SW 1271 (cell line): ENCODE measurements around the gene ZFR2.

ENCODE experiments used
- DNase-seq, 2 experiments: peaks; one replicate each; lab custom pipeline; 2025; lab: John Stamatoyannopoulos, UW

The ZFR2 gene

GRCh38 chr19:3813473-3814392 is 55.1 kb downstream of the ZFR2 start:
- DNase-seq = no peak

GRCh38 chr19:3810708-3811355 is 58.0 kb downstream of the ZFR2 start:
- no peak for DNase-seq

- no peak for DNase-seq
Observed at GRCh38 chr19:3809881-3810707, 58.7 kb downstream of the ZFR2 start.

DNA sequence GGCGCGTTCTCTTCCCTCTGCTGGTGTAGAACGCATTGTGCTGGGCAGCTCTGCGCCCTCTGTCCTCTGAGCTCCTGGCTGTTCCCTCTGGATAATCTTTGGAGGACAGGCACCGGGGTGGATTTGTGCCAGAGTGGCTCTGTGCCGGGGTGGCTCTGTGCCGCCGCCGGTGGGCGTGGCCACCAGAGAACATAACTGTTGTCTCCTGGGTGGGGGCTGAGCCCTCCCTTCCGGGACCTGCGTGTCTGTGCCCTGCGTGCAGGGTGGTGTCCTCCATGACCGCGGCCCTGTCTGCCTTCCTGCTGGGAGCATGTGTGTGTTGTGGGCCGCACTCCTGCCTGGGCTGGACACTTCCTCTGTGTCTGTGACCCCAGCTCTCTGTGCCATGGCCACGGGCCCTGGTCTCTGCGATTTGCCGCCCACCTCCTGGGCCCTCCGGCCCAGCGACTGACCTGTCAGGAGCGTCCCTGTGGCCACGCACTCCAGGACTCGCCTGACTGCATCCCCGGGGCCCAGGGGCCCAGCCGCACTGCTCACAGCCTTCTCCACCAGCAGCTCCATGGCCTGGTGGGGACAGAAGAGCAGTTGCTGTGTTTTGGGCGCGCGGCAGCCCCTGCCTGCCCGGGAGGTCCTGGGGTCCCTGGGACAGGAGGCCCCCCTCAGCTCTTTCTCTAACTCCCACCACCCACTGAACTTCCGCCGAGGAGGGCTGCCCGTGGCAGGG is 60.3 kb downstream of the ZFR2 start:
- DNase-seq = no peak

DNA sequence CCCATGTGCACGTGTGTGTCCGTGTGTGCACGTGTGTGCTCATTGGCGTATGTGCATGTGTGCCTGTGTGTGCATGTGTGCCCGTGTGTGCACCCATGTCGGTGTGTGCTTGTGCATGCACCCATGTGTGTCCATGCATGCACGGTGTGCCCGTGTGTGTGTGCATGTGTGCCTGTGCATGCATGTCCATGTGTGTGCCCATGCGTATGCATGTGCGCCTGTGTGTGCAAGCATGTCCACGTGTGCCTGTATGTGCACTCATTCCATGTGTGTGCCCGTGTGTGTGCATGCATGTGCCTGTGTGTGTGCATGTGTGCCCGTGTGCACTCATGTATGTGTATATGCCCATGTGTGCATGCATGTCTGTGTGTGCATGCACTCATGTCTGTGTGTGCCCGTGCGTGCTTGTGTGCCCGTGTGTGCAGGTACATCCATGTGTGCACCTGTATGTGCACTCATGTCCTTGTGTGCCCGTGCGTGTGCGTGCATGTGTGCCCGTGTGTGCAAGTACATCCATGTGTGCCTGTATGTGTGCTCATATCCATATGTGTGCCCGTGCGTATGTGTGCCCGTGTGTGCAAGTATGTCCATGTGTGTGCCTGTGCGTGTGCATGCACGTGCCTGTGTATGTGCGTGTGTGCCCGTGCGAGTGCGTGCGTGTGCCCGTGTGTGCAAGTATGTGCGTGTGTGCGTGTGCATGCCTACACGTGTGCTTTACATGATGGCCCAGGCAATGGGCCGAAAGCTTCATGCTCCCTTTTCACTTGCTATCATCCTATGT is 61.1 kb downstream of the ZFR2 start:
- DNase-seq = no peak

GRCh38 chr19:3807131-3807480 is 61.7 kb downstream of the ZFR2 start:
- no peak for DNase-seq

GRCh38 chr19:3805859-3806258 is 63.0 kb downstream of the ZFR2 start:
- no peak for DNase-seq

GRCh38 chr19:3804429-3804828 is 64.4 kb downstream of the ZFR2 start:
- DNase-seq = no peak

DNA sequence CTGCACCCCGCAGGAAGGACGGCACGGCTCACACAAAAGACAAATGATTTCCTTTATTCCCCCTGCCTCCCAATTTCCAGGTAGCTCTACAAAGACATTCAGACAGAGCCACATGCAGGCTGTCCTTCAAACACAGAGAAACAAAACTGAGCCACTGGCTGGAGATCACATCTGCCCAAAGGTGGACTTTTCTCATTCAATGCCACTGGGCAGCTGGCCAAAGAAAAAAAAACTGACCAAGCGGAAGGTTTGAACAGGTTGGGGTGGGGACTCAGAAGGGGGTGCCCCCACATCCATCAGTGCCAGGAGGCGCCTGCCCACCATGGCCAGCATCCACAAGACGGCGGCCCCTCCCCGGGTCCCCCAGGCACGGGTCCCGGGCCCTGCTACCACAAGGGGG is 64.9 kb downstream of the ZFR2 start:
- no peak for DNase-seq

DNA sequence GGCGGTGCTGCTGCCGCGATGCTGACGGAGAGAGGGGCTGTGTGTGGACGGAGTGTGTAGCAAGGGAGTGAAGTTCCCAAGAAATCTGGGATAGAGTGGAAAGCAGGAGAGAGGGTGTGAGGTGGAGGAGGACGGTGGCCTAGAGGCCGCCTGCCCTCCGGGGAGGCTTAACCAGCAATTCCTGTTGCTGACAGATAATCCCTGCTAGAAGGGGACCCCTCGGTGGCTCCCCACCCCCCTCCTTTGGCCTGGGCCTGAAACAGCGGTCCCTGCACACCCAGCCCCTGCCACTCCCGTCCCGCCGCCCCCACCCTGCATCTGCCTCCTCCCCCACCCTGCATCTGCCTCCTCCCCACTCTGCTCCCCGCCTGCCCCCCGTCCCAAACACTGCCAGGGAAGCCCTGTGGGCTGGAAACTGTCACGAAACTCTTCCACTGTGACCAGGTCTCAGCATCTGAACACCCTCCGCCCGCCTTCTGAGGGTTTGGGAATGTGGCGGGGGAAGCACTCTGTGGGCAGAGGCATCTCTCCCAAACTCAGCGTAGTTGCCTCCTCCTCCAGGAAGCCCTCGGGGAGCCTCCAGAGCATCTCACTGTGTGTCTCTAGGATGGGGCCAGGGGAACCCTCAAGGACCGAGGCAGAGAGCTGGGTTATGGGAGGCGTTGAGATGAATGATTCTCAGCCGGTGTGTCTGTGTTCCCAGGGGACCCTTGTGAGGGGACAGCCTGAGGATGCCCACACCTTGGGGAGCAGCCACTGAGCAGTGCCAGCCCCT is 65.5 kb downstream of the ZFR2 start:
- DNase-seq = no peak

- DNase-seq = no peak
Observed at GRCh38 chr19:3801412-3802096, 67.3 kb downstream of the ZFR2 start.

- no peak for DNase-seq
Observed at GRCh38 chr19:3800996-3801395, 67.8 kb downstream of the ZFR2 start.

GRCh38 chr19:3798137-3798536 is 70.7 kb downstream of the ZFR2 start:
- no peak for DNase-seq

- DNase-seq = no peak
Observed at GRCh38 chr19:3796358-3796757, 72.5 kb downstream of the ZFR2 start.

- no peak for DNase-seq
Observed at GRCh38 chr19:3793799-3794198, 75.0 kb downstream of the ZFR2 start.

DNA sequence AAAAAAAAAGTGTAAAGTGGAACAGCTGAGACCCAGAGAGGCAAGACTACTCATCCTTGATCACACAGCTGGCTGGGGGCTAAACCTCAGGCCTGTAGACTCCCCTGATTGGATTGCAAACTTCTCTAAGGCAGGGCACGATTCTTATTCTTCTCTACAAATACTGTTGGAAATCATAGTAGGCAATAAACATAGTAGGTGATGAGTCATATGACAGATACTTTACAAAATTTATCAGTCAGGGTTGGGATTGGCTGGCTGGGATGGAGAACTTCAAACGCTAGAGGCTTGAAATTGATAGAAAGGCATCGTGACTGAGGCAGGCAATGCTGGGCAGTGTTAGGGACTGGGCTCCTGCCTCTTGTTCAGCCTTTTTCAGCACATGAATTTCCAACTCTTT is 76.7 kb downstream of the ZFR2 start:
- no peak for DNase-seq

GRCh38 chr19:3790941-3791340 is 77.9 kb downstream of the ZFR2 start:
- DNase-seq = no peak

GRCh38 chr19:3790209-3790734 is 78.6 kb downstream of the ZFR2 start:
- DNase-seq = no peak

GRCh38 chr19:3788996-3789778 is 79.7 kb downstream of the ZFR2 start:
- DNase-seq = no peak
